GM19328 (cell line): ENCODE measurements around the gene MRPL9.
"Not testable (repeated sequence)": the region's sequence is repeated elsewhere in the genome, so short reads cannot be mapped to it uniquely, and the experiment has no call there.

Experiments used
- ATAC-seq: cut with Tn5 transposase; IDR thresholded peaks from one replicate; pipeline ENCODE4 v1.9.1; 2021; ENCODE audit warnings: mild to moderate bottlenecking, moderate library complexity; ENCODE audit not compliant: unreplicated experiment

The MRPL9 gene

GRCh38 chr1:151733995-151734394, 29.3 kb downstream of the MRPL9 start:
- not testable (repeated sequence) for ATAC-seq

DNA sequence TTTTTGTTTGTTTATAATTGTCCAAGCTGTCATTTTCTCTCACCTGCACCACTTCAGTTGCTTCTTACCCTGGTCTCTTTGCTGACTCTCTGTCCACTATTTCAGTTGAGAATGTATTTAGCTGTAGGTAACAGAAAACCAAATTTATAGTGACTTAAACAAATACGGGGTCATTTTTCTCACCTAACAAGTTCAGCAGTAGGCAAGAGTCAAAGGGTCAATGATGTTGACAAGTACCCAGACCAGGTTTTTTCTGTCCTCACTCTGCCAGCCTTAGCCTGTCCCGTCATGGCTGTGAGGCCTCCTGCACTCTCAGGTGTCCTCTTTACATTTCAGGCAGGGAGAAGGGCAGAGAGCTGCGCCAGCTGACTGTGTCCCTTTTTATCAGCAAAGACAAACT, 30.2 kb downstream of the MRPL9 start:
- no peak for ATAC-seq

- ATAC-seq = no peak
Observed at GRCh38 chr1:151729966-151730291, 33.4 kb downstream of the MRPL9 start.

- no peak for ATAC-seq
Observed at GRCh38 chr1:151729157-151729965, 33.9 kb downstream of the MRPL9 start.

DNA sequence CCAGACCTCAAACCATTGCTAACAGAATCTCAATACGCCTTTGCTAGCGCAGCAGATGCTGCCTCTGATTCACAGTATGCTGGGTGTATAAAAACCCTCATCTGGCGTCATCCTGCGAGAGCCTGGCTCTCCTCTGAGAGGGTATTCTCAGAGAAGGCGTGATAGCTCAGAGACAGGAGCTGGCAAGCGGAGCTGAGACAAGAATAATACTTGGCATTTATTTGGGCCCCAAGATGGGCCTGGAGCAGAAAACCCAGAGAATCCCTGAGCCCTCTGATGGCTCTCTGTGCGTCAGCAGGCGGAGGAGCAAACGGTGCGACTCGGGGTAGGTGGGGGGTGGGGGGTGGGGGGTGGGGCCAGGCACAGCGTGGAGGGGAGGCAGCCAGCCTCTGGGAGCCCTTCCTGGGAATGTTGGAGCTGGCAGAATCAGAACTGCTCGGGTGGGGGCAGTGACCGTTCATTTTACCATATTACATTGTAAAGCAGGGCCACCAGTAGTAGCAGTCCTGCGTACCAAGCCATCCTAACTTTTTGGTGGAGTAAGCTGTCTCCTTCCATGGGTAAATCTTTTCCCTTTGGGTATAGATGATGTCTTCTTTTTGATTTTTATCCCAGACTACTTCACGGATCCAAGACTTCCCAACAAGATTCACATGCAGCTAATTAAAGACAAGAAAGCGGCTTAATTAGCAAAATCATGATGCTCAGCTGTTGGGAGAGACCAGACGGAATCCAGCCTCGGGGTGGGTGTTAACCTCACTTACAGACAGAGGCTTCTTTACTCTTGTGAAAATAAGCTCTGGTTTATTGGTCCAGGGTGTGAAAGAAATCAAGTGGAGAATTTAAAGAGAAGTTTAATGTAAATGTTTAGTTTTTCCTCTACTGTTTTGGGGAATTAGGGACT, 34.9 kb downstream of the MRPL9 start:
- ATAC-seq = no peak

- ATAC-seq = no peak
Observed at GRCh38 chr1:151723726-151724370, 39.4 kb downstream of the MRPL9 start.

GRCh38 chr1:151721788-151722510, 41.3 kb downstream of the MRPL9 start:
- ATAC-seq = no peak

GRCh38 chr1:151720974-151721787, 42.1 kb downstream of the MRPL9 start, which contains the start of gene RIIAD1:
RIIAD1 (plus strand) TSS chr1:151721522; CDS start chr1:151721537, 15 bp downstream.
- ATAC-seq = no peak

- no peak for ATAC-seq
Observed at GRCh38 chr1:151720554-151720953, 42.7 kb downstream of the MRPL9 start.

DNA sequence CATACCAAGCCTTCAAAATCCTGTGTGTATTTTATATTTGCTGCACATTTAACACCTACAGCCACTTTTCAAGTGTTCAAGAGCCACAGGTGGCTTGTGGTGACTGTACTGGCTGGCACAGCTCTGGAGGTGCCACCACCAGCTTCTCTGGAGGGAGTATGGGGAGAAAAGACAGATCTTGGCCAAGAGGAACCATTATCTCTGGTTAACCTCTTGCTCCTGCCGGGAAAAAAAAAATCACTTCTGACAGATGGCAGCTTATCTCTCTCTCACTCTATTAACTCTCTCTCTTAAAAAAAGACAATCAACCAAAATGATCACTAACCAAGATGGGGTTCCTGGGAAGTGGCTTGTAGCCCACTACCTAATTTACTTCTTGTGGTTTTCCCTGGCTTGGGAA, 43.2 kb downstream of the MRPL9 start:
- no peak for ATAC-seq

GRCh38 chr1:151718666-151719065, 44.6 kb downstream of the MRPL9 start:
- ATAC-seq = no peak

- no peak for ATAC-seq
Observed at GRCh38 chr1:151718011-151718431, 45.3 kb downstream of the MRPL9 start.

- no peak for ATAC-seq
Observed at GRCh38 chr1:151716771-151717631, 46.3 kb downstream of the MRPL9 start, which contains the start of gene CELF3. CELF3 (minus strand) TSS chr1:151716803; CDS start chr1:151716020, 783 bp downstream.

DNA sequence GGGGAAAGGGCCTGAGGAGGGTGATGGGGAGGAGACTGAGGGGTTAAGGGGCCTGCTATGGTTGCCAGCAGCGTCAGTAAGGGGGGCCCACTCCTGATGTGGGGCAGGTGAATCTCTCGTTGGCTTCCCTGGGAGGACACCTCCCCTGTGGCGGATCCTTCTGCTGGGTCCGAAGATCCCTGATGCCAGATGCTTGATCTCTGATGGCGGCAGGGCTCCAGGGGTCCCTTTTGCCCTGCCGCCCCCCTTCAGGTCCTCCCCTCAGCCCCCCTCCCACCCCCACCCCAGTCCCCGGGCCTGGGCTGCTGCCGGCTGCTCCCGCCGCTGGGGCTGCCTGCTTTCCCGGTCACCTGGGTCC, 46.9 kb downstream of the MRPL9 start:
- ATAC-seq = no peak

DNA sequence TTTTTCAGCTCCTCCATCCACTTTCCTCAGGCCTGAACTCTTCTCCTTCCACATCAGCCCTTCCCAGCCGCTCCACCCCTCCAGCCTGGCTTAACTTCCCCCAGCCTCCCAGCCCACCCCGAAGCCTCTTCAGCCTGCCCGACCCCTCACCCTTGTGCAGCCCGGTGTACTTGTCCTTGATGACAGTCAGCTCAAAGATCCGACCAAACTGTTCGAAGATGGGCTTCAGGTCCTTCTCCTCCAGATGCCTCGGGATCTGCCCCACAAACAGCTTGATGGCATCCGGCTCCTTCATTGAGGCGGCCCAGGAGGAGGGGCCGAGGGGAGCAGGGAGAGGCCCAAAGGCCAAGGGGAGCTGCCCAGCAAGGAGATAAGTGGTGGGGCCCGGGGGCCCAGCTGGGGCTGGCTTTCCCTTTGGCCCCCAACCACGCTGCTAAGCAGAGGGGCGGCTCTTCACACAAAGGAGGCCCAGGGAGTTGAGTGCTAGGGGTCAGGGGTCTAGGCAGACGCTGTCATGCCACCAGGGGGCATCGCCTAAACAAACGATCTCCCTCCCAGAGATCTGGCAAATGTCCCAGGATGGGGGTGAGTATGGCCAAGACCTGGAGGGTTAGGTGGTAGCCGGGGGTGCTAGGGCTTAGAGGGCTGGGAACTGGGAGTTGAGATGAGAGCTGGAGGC, 47.4 kb downstream of the MRPL9 start:
- no peak for ATAC-seq

- ATAC-seq = no peak
Observed at GRCh38 chr1:151714820-151715725, 48.2 kb downstream of the MRPL9 start.

GRCh38 chr1:151713874-151714273, 49.4 kb downstream of the MRPL9 start:
- no peak for ATAC-seq
